Suprapubic skin (tissue), 4 donors: ENCODE results near the gene CTSZ. TPM values are rescaled to one million over a fixed set of nuclear protein-coding genes. Genes with fewer than 3 reads are reported as not detected.
A peak's percentile ranks its signal among the peaks of the same experiment; 100 is the strongest.
"Not testable (repeated sequence)": the region's sequence is repeated elsewhere in the genome, so short reads cannot be mapped to it uniquely, and the experiment has no call there.

Experiments
- DNase-seq, 2 donors: peaks; one replicate each; pipeline ENCODE4 v3.0.0-alpha.2; 2019; ENCODE audit warnings: low spot score in 2 of 2
- H3K27ac ChIP-seq: fragments of 200-600 bp; sonication (generic); one replicate; pipeline ENCODE4 v1.5.1; 2019
- H3K27me3 ChIP-seq: fragments of 200-600 bp; sonication (generic); one replicate; pipeline ENCODE4 v1.5.1; 2019
- H3K36me3 ChIP-seq: fragments of 200-600 bp; sonication (generic); one replicate; pipeline ENCODE4 v1.5.1; 2019
- H3K4me1 ChIP-seq: fragments of 200-600 bp; sonication (generic); one replicate; pipeline ENCODE4 v1.5.1; 2019
- H3K4me3 ChIP-seq: fragments of 200-600 bp; sonication (generic); one replicate; pipeline ENCODE4 v1.5.1; 2019; ENCODE audit warnings: mild to moderate bottlenecking
- H3K9me3 ChIP-seq: fragments of 200-600 bp; sonication (generic); one replicate; pipeline ENCODE4 v1.5.1; 2019
- CTCF ChIP-seq, 2 donors: fragments of 200-600 bp in 1 of 2; fragments of 450-650 bp in 1 of 2; sonication (generic) in 1 of 2; IDR thresholded peaks; one replicate each; pipeline ENCODE4 v1.5.1; 2016 to 2019; ENCODE audit warnings: antibody characterized with exemption in 2 of 2, mild to moderate bottlenecking in 1 of 2, moderate library complexity in 1 of 2
- EP300 ChIP-seq: sonication (generic); formaldehyde crosslinking; IDR thresholded peaks from one replicate; pipeline ENCODE4 v1.6.1; 2017; ENCODE audit warnings: antibody characterized with exemption
- POLR2A ChIP-seq, 2 donors: fragments of 450-650 bp; IDR thresholded peaks; one replicate each; pipeline ENCODE4 v1.6.1; 2017; ENCODE audit warnings: antibody characterized with exemption in 2 of 2, mild to moderate bottlenecking in 2 of 2, moderate library complexity in 2 of 2
- POLR2AphosphoS5 ChIP-seq, 3 donors: sonication (generic); formaldehyde crosslinking; IDR thresholded peaks; one replicate each; pipeline ENCODE4 v1.6.1; 2017; ENCODE audit warnings: antibody characterized with exemption in 3 of 3
- WGBS: methylation state at CpG from one replicate; pipeline ENCODE4 v1.1.5; 2018; 5-methylcytosine and 5-hydroxymethylcytosine counted together
- total RNA-seq, 4 donors: library from RNA; depleted of rRNA; stranded (reverse); fragments of >200 nt; gene quantifications; one replicate each; pipeline ENCODE4 v1.1.0, GENCODE V29; 2016

CTSZ gene
- total RNA-seq, 4 donors from 2014 or later, result 25.6 to 38.7 (median 34.7) TPM

DNA sequence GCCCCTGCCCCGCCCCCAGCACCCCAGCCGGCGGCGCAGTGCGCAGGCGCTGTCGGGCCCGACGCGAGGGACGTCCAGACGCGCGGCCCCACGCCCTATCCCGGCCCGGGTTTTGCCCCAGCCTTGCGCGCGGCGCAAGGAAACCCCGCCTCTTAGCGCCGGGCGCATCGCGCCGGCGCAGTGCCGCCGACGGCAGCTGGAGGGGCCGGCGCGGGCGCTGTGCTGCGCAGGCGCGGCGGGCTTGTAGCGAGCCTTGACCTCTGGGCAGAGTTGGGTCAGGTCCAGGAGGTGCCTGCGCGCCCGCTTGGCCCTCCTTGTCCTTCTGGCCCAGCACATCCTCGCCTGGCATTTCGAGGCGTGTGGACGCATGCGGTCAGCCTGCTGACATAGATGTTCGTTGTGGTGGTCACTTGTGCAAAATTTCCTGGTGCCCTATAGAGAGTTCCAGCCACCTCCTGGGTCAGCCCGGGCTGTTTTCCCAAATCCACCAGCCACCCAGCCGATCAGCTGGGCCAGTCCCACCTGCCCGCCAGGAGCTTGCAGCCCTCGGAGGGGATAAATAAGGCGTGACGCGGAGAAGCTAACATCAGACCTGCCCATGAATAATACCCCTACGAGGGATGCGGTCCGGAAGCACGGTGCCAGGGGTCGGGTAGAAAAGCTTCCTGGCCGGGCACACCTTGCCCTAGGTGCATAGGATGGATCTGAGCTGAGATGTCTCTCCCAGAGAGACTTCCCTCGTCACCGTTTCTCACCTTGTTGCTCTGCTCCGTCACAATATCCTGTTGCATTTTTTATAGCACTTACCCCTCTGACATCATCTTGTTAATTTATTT lies 36.0 kb upstream of the CTSZ start:
- DNase-seq, result peak; percentile 92 to 93
- WGBS, result 56% methylated on average over 19 of the region's 66 CpGs

GRCh38 chr20:59042151-59042795 lies 35.2 kb upstream of the CTSZ start, which contains the start of gene PRELID3B:
Gene PRELID3B, minus strand, starts transcription at chr20:59042786. Its CDS starts 56 bp downstream, at chr20:59042730.
- Histone ChIP-seq H3K4me3 (peak within 1 kb of the TSS; percentile 88), H3K4me1 (peaks cover 39% of the 10 kb centered on the region), H3K27me3 (no peaks in the 10 kb centered on the region), H3K9me3 (no peaks in the 10 kb centered on the region), H3K36me3 (peaks cover 11% of the 10 kb centered on the region), H3K27ac (peak within 1 kb of the TSS; percentile 76)
- TF ChIP-seq POLR2AphosphoS5 (IDR thresholded peaks at IDR 0.05) (no peak), EP300 (no peak), POLR2A (IDR thresholded peaks at IDR 0.05) (no peak), CTCF (IDR thresholded peaks at IDR 0.05) (no peak)
- WGBS, result 3% methylated on average over 7 of the region's 50 CpGs
- no peak for DNase-seq

More for the DNA sequence above, 36.0 kb upstream of the CTSZ start:
- H3K27me3 ChIP-seq, result no peaks in the 10 kb centered on the region
- peak overlapping the region; percentile 76 for H3K27ac ChIP-seq
- peaks cover 4% of the 10 kb centered on the region for H3K36me3 ChIP-seq
- H3K4me1 ChIP-seq, result peaks cover 39% of the 10 kb centered on the region
- H3K4me3 ChIP-seq, result peak overlapping the region; percentile 88
- H3K9me3 ChIP-seq, result no peaks in the 10 kb centered on the region
- TF ChIP-seq POLR2A (IDR thresholded peaks at IDR 0.05), result peak in 1 of 2 donors; percentile 11
- no peak for TF ChIP-seq CTCF (IDR thresholded peaks at IDR 0.05)
- no peak for TF ChIP-seq EP300
- no peak for TF ChIP-seq POLR2AphosphoS5 (IDR thresholded peaks at IDR 0.05)

GRCh38 chr20:59041487-59041886 lies 34.4 kb upstream of the CTSZ start:
- not testable (repeated sequence) for DNase-seq, H3K27me3 ChIP-seq, H3K27ac ChIP-seq, H3K9me3 ChIP-seq
- H3K4me1 ChIP-seq, result peaks cover 39% of the 10 kb centered on the region
- H3K4me3 ChIP-seq, result peak overlapping the region; percentile 88
- 87% methylated on average over 16 of the region's 16 CpGs for WGBS
- peaks cover 19% of the 10 kb centered on the region for H3K36me3 ChIP-seq

GRCh38 chr20:59040667-59041066 lies 33.6 kb upstream of the CTSZ start:
- peaks cover 39% of the 10 kb centered on the region for H3K4me1 ChIP-seq
- H3K27me3 ChIP-seq, result no peaks in the 10 kb centered on the region
- 87% methylated on average over 5 of the region's 5 CpGs for WGBS
- no peaks in the 10 kb centered on the region for H3K9me3 ChIP-seq
- H3K27ac ChIP-seq, result no peak overlapping the region
- no peak overlapping the region for H3K4me3 ChIP-seq
- TF ChIP-seq EP300, result no peak
- no peak for TF ChIP-seq CTCF (IDR thresholded peaks at IDR 0.05)
- TF ChIP-seq POLR2A (IDR thresholded peaks at IDR 0.05), result no peak
- TF ChIP-seq POLR2AphosphoS5 (IDR thresholded peaks at IDR 0.05), result no peak
- peaks cover 27% of the 10 kb centered on the region for H3K36me3 ChIP-seq
- DNase-seq, result no peak

- H3K27ac ChIP-seq, result no peak overlapping the region
- H3K36me3 ChIP-seq, result peaks cover 38% of the 10 kb centered on the region
- WGBS, result 59% methylated on average over 1 of the region's 1 CpG
Observed at GRCh38 chr20:59039233-59039632, 32.2 kb upstream of the CTSZ start.

More at GRCh38 chr20:59039233-59039632, 32.2 kb upstream of the CTSZ start:
- no peaks in the 10 kb centered on the region for H3K27me3 ChIP-seq
- TF ChIP-seq EP300 (no peak), CTCF (IDR thresholded peaks at IDR 0.05) (no peak), POLR2AphosphoS5 (IDR thresholded peaks at IDR 0.05) (no peak), POLR2A (IDR thresholded peaks at IDR 0.05) (no peak)
- H3K9me3 ChIP-seq, result no peaks in the 10 kb centered on the region
- H3K4me3 ChIP-seq, result no peak overlapping the region
- H3K4me1 ChIP-seq, result peaks cover 39% of the 10 kb centered on the region
- no peak for DNase-seq
